HG02763 (cell line): Measurements from ENCODE around the gene ARHGEF40.

Experiments used
- ATAC-seq: cut with Tn5 transposase; IDR thresholded peaks from one replicate; pipeline ENCODE4 v1.9.1; 2021; ENCODE audit warnings: mild to moderate bottlenecking, moderate library complexity; ENCODE audit not compliant: unreplicated experiment

Gene ARHGEF40

GRCh38 chr14:21109377-21110138 lies 39.5 kb downstream of the ARHGEF40 start:
- ATAC-seq = no peak

GRCh38 chr14:21112255-21112654 lies 42.2 kb downstream of the ARHGEF40 start:
- ATAC-seq = no peak

GRCh38 chr14:21113369-21113768 lies 43.3 kb downstream of the ARHGEF40 start:
- no peak for ATAC-seq

- no peak for ATAC-seq
Observed at GRCh38 chr14:21118933-21119332, 48.8 kb downstream of the ARHGEF40 start.

GRCh38 chr14:21120686-21121085 lies 50.6 kb downstream of the ARHGEF40 start:
- ATAC-seq = no peak

GRCh38 chr14:21121122-21121521 lies 51.0 kb downstream of the ARHGEF40 start:
- no peak for ATAC-seq

- ATAC-seq = no peak
Observed at GRCh38 chr14:21123429-21123828, 53.3 kb downstream of the ARHGEF40 start.

GRCh38 chr14:21133901-21134300 lies 63.8 kb downstream of the ARHGEF40 start:
- ATAC-seq = no peak

GRCh38 chr14:21136024-21136423 lies 65.9 kb downstream of the ARHGEF40 start:
- ATAC-seq = no peak
